H9 (cell line): Measurements from ENCODE around the gene MGLL. TPM values are rescaled to one million over a fixed set of nuclear protein-coding genes. Genes with fewer than 3 reads are reported as not detected.

Experiments
- DNase-seq: peaks from one replicate; pipeline ENCODE4 v3.0.0-alpha.2; 2017
- H2AFZ ChIP-seq: one replicate; pipeline ENCODE4 v1.6.1; 2013; ENCODE audit warnings: mild to moderate bottlenecking, low read length, control low read depth, moderate library complexity
- H2AK5ac ChIP-seq: 2 replicates; pipeline ENCODE4 v1.6.1; 2013; ENCODE audit warnings: low read length, control low read depth, mixed read lengths; ENCODE audit not compliant: insufficient read length
- H2BK120ac ChIP-seq: one replicate; pipeline ENCODE4 v1.6.1; 2013; ENCODE audit warnings: low read depth, mild to moderate bottlenecking, low read length, control low read depth, inconsistent platforms; ENCODE audit not compliant: poor library complexity, severe bottlenecking
- H2BK12ac ChIP-seq: 2 replicates; pipeline ENCODE4 v1.6.1; 2013; ENCODE audit warnings: low read length, control low read depth, mixed read lengths, low read depth; ENCODE audit not compliant: insufficient read length
- H2BK15ac ChIP-seq: 2 replicates; pipeline ENCODE4 v1.6.1; 2013; ENCODE audit warnings: low read depth, low read length, control low read depth
- H2BK20ac ChIP-seq: one replicate; pipeline ENCODE4 v1.6.1; 2013; ENCODE audit warnings: low read depth, mild to moderate bottlenecking, low read length, control low read depth, inconsistent platforms; ENCODE audit not compliant: poor library complexity, severe bottlenecking
- H2BK5ac ChIP-seq: 2 replicates; pipeline ENCODE4 v1.6.1; 2013; ENCODE audit warnings: low read length, control low read depth, mixed read lengths; ENCODE audit not compliant: insufficient read length
- H3K14ac ChIP-seq: 2 replicates; pipeline ENCODE4 v1.6.1; 2013; ENCODE audit warnings: low read length, control low read depth; ENCODE audit not compliant: insufficient read depth
- H3K18ac ChIP-seq: 2 replicates; pipeline ENCODE4 v1.6.1; 2013; ENCODE audit warnings: low read depth, mild to moderate bottlenecking, mixed read lengths, low read length, control low read depth; ENCODE audit not compliant: insufficient read length
- H3K23ac ChIP-seq: 2 replicates; pipeline ENCODE4 v1.6.1; 2013; ENCODE audit warnings: low read length, control low read depth, mixed read lengths, low read depth; ENCODE audit not compliant: insufficient read length
- H3K23me2 ChIP-seq: 2 replicates; pipeline ENCODE4 v1.6.1; 2013; ENCODE audit warnings: low read depth, mild to moderate bottlenecking, mixed read lengths, low read length, control low read depth; ENCODE audit not compliant: insufficient read length, poor library complexity, severe bottlenecking
- H3K27ac ChIP-seq: 2 replicates; pipeline ENCODE4 v1.5.1; 2013; ENCODE audit warnings: low read length, control low read depth, mixed read lengths, low read depth; ENCODE audit not compliant: insufficient read length
- H3K27me3 ChIP-seq: 2 replicates; pipeline ENCODE4 v1.6.1; 2013; ENCODE audit warnings: low read length, control low read depth, inconsistent platforms; ENCODE audit not compliant: insufficient read depth
- H3K4ac ChIP-seq: 2 replicates; pipeline ENCODE4 v1.6.1; 2013; ENCODE audit warnings: low read depth, mild to moderate bottlenecking, control low read depth, inconsistent platforms, low read length, moderate library complexity
- H3K4me1 ChIP-seq: 2 replicates; pipeline ENCODE4 v1.6.1; 2013; ENCODE audit warnings: low read length, control low read depth, inconsistent platforms; ENCODE audit not compliant: insufficient read depth
- H3K4me2 ChIP-seq: 2 replicates; pipeline ENCODE4 v1.6.1; 2013; ENCODE audit warnings: low read length, control low read depth, mixed read lengths; ENCODE audit not compliant: insufficient read length, insufficient read depth
- H3K56ac ChIP-seq: 2 replicates; pipeline ENCODE4 v1.6.1; 2013; ENCODE audit warnings: low read depth, mild to moderate bottlenecking, mixed read lengths, low read length, control low read depth; ENCODE audit not compliant: insufficient read length
- H3K79me1 ChIP-seq: 2 replicates; pipeline ENCODE4 v1.6.1; 2013; ENCODE audit warnings: low read depth, mild to moderate bottlenecking, moderate library complexity, low read length, control low read depth, inconsistent platforms; ENCODE audit not compliant: insufficient read depth, poor library complexity, severe bottlenecking
- H3K79me2 ChIP-seq: 2 replicates; pipeline ENCODE4 v1.6.1; 2013; ENCODE audit warnings: low read length, control low read depth, inconsistent platforms; ENCODE audit not compliant: insufficient read depth
- H3K9ac ChIP-seq: 2 replicates; pipeline ENCODE4 v1.6.1; 2013; ENCODE audit warnings: low read length, control low read depth, mixed read lengths; ENCODE audit not compliant: insufficient read length; ENCODE audit errors: extremely low read depth
- H3K9me3 ChIP-seq: one replicate; pipeline ENCODE4 v1.6.1; 2013; ENCODE audit warnings: low read depth, low read length, inconsistent platforms; ENCODE audit not compliant: control insufficient read depth
- H3T11ph ChIP-seq: one replicate; pipeline ENCODE4 v1.6.1; 2013; ENCODE audit warnings: mild to moderate bottlenecking, low read length, control low read depth, inconsistent platforms
- H4K20me1 ChIP-seq: one replicate; pipeline ENCODE4 v1.6.1; 2013; ENCODE audit not compliant: control insufficient read depth, insufficient read length, insufficient read depth
- H4K5ac ChIP-seq: 2 replicates; pipeline ENCODE4 v1.6.1; 2013; ENCODE audit warnings: low read depth, mild to moderate bottlenecking, mixed read lengths, low read length, control low read depth; ENCODE audit not compliant: insufficient read length
- H4K8ac ChIP-seq: replicated peaks from 2 replicates; pipeline ENCODE4 v1.6.1; 2013; ENCODE audit warnings: low read length, control low read depth, mixed read lengths, low read depth; ENCODE audit not compliant: insufficient read length
- H4K91ac ChIP-seq: 2 replicates; pipeline ENCODE4 v1.6.1; 2013; ENCODE audit warnings: low read depth, mild to moderate bottlenecking, moderate library complexity, mixed read lengths, low read length, control low read depth; ENCODE audit not compliant: insufficient read length
- H3K27ac Mint-ChIP-seq, 3 experiments: 2 replicates in 2 of 3; 3 replicates in 1 of 3; pipeline ENCODE4 v1.8.0; 2020 to 2021; ENCODE audit warnings: mixed read lengths in 3 of 3, mild to moderate bottlenecking in 1 of 3, moderate library complexity in 1 of 3
- H3K27me3 Mint-ChIP-seq: 2 replicates; pipeline ENCODE4 v1.8.0; 2021; ENCODE audit warnings: low read depth, mild to moderate bottlenecking, moderate library complexity, mixed read lengths
- H3K36me3 Mint-ChIP-seq, 3 experiments: 2 replicates in 2 of 3; 3 replicates in 1 of 3; pipeline ENCODE4 v1.8.0; 2020 to 2021; ENCODE audit warnings: low read depth in 3 of 3, mixed read lengths in 3 of 3; ENCODE audit not compliant: insufficient read depth in 1 of 3
- H3K4me1 Mint-ChIP-seq, 2 experiments: 2 replicates each; pipeline ENCODE4 v1.8.0; 2020; ENCODE audit warnings: mixed read lengths in 2 of 2
- H3K4me3 Mint-ChIP-seq, 2 experiments: 2 replicates in 1 of 2; 3 replicates in 1 of 2; pipeline ENCODE4 v1.8.0; 2020 to 2021; ENCODE audit warnings: mild to moderate bottlenecking in 2 of 2, mixed read lengths in 2 of 2, moderate library complexity in 1 of 2
- H3K9me3 Mint-ChIP-seq, 2 experiments: 2 replicates in 1 of 2; 3 replicates in 1 of 2; pipeline ENCODE4 v1.8.0; 2020; ENCODE audit warnings: mild to moderate bottlenecking in 2 of 2, mixed read lengths in 2 of 2, moderate library complexity in 1 of 2
- CTCF ChIP-seq: fragments of 200-600 bp; sonication (generic); conservative IDR thresholded peaks from 3 replicates; pipeline ENCODE4 v1.8.0; 2021; ENCODE audit warnings: antibody characterized with exemption, mild to moderate bottlenecking
- WGBS: extraction: QIAGEN DNeasy Blood & Tissue Kit; methylation state at CpG from one replicate; pipeline ENCODE4 v1.1.7; 2013; ENCODE audit warnings: missing lambda C conversion rate, low lambda C conversion rate, mixed read lengths; ENCODE audit not compliant: insufficient read length; ENCODE audit errors: extremely low coverage; 5-methylcytosine and 5-hydroxymethylcytosine counted together
- total RNA-seq: library from RNA; stranded (reverse); gene quantifications from 2 replicates; pipeline ENCODE4 v1.2.1, GENCODE V29; 2021

MGLL gene
- total RNA-seq, 1 experiment from 2014 or later: 0.11 TPM

- no peaks in the 10 kb centered on the region for H3K4me1 ChIP-seq
- Mint-ChIP-seq H3K4me3 (no peak overlapping the region), H3K27ac (no peak overlapping the region), H3K36me3 (no peaks in the 10 kb centered on the region), H3K9me3 (no peaks in the 10 kb centered on the region), H3K4me1 (peaks cover 9 to 16% of the 10 kb centered on the region in 2 experiments), H3K27me3 (peaks cover 1% of the 10 kb centered on the region; the same call in 1 of the 2 replicates)
- H2BK5ac ChIP-seq: no peak overlapping the region
- H3K23ac ChIP-seq: no peak overlapping the region
- H3K4me2 ChIP-seq: no peak overlapping the region
- H3K27me3 ChIP-seq: no peaks in the 10 kb centered on the region
- no peaks in the 10 kb centered on the region for H4K20me1 ChIP-seq
- H2BK120ac ChIP-seq: no peak overlapping the region
- no peaks in the 10 kb centered on the region for H3K9me3 ChIP-seq
- DNase-seq: no peak
- no peak for TF ChIP-seq CTCF
- H3K27ac ChIP-seq: no peak overlapping the region
- no peak overlapping the region for H3K18ac ChIP-seq
- no peak overlapping the region for H4K5ac ChIP-seq
- WGBS: no CpG with 5 or more reads among the region's 9 CpGs
- no peak overlapping the region for H3K14ac ChIP-seq
- H2AFZ ChIP-seq: no peak overlapping the region
- no peaks in the 10 kb centered on the region for H3K23me2 ChIP-seq
- H4K91ac ChIP-seq: no peak overlapping the region
- H2BK20ac ChIP-seq: no peak overlapping the region
- no peak overlapping the region for H2AK5ac ChIP-seq
- no peak overlapping the region for H3K9ac ChIP-seq
- no peak overlapping the region for H2BK15ac ChIP-seq
- H3K4ac ChIP-seq: no peak overlapping the region
- H2BK12ac ChIP-seq: no peak overlapping the region
- no peak overlapping the region for H3T11ph ChIP-seq
- H3K79me2 ChIP-seq: no peaks in the 10 kb centered on the region
- no peak overlapping the region for H4K8ac ChIP-seq
- no peaks in the 10 kb centered on the region for H3K79me1 ChIP-seq
- no peak overlapping the region for H3K56ac ChIP-seq
Observed at GRCh38 chr3:127787071-127787490, 35.2 kb downstream of the MGLL start.
